ENCODE results near the gene NIN. TPM values are rescaled to one million over a fixed set of nuclear protein-coding genes. Genes with fewer than 3 reads are reported as not detected.

NIN gene
- total RNA-seq, 2 donors from 2014 or later = 62.2 to 71.6 TPM

DNA sequence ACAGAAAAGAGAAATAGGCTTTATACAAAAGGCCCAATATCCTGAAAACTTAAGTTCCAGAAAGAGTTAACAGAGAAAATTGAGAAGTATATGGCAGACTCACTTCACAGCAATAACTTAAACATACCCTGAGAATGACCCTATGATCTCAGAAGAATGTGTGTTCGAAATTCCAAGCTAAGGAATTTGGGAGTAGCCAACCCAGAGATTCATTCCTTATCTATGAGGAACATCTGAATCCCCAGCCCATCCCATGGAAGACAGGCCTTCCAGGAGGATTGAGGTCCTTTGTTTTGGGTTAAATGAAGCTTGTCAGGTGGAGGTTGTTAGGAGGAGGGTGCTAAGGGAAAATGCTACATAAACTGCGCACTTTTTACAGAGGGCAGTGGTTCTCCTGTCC lies 155.4 kb downstream of the NIN start:
- ATAC-seq (no peak), DNase-seq (no peak)
- Mint-ChIP-seq H3K4me3 (no peak overlapping the region), H3K27ac (no peak overlapping the region), H3K36me3 (ENCODE audit: low read depth) (peaks cover 2% of the 10 kb centered on the region), H3K27me3 (no peaks in the 10 kb centered on the region), H3K4me1 (peaks cover 6% of the 10 kb centered on the region)
- no peaks in the 10 kb centered on the region for H3K9me3 ChIP-seq (ENCODE audit: control insufficient read depth, low read length, poor library complexity, severe bottlenecking)

DNA sequence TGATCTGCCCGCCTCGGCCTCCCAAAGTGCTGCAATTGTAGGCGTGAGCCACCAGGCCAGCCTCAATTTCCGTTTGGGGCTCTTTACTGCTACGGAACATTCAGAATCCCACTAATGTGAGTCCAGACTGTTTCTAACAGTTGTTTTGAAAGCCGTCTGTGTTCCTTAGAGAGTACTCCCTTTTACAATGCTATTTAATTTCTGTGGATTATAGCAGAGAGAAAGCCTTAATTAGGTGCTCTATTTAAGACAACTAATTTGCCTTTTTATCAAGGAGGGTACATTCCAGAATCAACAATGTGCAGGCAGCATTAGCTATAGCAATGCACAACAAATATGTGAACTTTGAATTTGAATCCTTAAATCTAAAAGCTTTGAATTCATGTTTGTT lies 160.1 kb downstream of the NIN start:
- H3K9me3 ChIP-seq (ENCODE audit: control insufficient read depth, low read length, poor library complexity, severe bottlenecking) = no peaks in the 10 kb centered on the region
- Mint-ChIP-seq H3K27me3 (no peaks in the 10 kb centered on the region), H3K36me3 (ENCODE audit: low read depth) (no peaks in the 10 kb centered on the region), H3K4me1 (peaks cover 10% of the 10 kb centered on the region), H3K4me3 (no peak overlapping the region), H3K27ac (no peak overlapping the region)
- ATAC-seq = no peak
- DNase-seq = no peak

DNA sequence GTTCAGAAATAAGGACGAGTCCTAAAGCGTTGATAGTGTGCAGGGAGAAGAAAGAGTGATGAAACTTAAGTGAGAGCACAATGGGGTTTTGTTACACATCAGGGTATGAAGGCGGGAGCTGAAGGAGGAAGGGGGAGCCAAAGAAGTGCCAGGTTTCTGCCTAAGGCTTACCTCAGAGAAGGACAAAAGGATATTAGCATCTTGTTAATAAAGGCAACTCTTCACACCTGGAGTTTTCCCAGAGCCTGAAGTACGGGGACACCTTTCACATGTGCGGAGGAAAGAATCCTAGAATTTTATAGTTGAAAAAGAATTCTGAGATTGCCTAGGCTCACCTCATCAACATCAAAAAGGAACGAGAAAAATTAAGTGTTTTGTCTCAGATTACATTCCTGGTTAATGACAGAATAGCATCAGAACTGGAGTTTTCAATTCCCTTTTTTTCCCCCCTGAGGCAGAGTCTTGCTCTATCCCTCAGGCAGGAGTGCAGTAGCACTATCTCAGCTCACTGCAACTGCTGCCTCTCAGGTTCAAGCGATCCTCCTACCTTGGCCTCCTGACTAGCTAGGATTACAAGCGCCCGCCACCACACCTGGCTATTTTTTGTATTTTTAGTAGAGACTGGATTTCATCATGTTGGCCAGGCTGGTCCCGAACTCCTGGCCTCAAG lies 160.6 kb downstream of the NIN start:
- no peak overlapping the region for H3K27ac Mint-ChIP-seq
- H3K36me3 Mint-ChIP-seq (ENCODE audit: low read depth) = no peaks in the 10 kb centered on the region
- no peaks in the 10 kb centered on the region for H3K9me3 ChIP-seq (ENCODE audit: control insufficient read depth, low read length, poor library complexity, severe bottlenecking)
- DNase-seq = no peak
- ATAC-seq = no peak
- no peak overlapping the region for H3K4me3 Mint-ChIP-seq
- H3K27me3 Mint-ChIP-seq = no peaks in the 10 kb centered on the region
- H3K4me1 Mint-ChIP-seq = peaks cover 10% of the 10 kb centered on the region

Other genes with a start within 250 kb of the NIN start
- 10 to 100 TPM in 1 of 2 donors, 1 to 10 TPM in 1; 8.1 to 18.5 TPM for gene SAV1, start 162.9 kb downstream of the NIN start, total RNA-seq
- not detected for gene ABHD12B, start 40.9 kb upstream of the NIN start, total RNA-seq
- gene PYGL, start 113.3 kb upstream of the NIN start, total RNA-seq = 10 to 100 TPM in 1 of 2 donors, 1 to 10 TPM in 1; 2.0 to 12.4 TPM

Data from T-helper 17 cell (primary cell).